Stimulated activated CD8-positive, alpha-beta memory T cell treated with anti-CD3 and anti-CD28 coated beads, Interleukin-12 subunit alpha, Interleukin-12 subunit beta, amount 100 ng/mL, for 1 hour (primary cell): ENCODE results near the gene PPP2R2C.

Experiments used
- DNase-seq: peaks from one replicate; pipeline ENCODE4 v3.0.0-alpha.2; 2020; ENCODE audit warnings: low read depth

PPP2R2C gene

GRCh38 chr4:6467600-6467999 lies 4.8 kb downstream of the PPP2R2C start:
- DNase-seq: no peak

DNA sequence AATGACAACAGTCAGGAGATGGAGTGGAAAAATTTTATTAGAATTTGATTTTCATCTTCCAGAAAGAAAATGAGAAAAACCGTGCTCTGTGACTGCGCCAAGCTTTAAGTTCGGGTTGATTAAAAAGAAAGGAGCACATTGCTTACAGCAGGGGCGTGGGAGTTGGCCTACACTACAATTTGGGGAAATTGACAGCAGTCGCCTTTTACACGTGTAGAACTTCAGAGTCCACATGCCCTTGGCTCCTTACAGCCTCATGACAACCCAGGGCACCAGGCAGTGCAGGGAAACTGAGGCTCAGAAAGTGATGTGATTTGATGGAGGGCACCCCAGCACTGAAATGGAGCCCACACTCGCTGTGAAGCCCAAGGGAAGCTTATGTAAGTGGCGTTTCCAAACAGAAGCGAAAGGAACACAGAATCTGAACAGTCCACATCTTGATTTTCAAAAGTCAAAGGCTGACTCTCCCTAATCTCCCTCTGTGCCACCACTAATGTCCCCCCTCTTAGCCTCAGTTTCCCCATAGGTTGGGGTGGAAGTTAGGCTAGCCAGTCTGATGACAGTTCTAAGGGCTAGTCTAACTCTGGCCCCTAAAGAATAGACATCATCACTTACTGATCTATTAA lies 5.5 kb downstream of the PPP2R2C start:
- no peak for DNase-seq

DNA sequence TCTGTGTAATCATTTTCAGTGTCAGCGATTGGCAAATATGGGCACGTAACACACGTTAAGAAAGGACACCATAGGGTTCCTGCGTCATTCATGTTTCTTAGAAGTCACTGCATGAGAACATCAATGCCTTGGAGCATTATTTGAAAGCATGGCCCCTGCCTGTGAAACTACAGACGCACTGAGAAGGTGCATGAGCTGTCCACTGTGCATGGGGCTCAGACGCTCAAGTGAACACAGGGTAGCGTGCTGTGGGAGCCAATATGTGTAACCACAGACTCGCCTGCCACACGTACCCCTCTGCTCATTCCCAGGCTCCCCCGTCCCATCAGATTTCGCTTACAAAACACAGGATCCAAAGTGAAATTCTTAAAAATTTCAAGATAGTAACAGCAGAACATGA lies 6.5 kb downstream of the PPP2R2C start:
- no peak for DNase-seq

DNA sequence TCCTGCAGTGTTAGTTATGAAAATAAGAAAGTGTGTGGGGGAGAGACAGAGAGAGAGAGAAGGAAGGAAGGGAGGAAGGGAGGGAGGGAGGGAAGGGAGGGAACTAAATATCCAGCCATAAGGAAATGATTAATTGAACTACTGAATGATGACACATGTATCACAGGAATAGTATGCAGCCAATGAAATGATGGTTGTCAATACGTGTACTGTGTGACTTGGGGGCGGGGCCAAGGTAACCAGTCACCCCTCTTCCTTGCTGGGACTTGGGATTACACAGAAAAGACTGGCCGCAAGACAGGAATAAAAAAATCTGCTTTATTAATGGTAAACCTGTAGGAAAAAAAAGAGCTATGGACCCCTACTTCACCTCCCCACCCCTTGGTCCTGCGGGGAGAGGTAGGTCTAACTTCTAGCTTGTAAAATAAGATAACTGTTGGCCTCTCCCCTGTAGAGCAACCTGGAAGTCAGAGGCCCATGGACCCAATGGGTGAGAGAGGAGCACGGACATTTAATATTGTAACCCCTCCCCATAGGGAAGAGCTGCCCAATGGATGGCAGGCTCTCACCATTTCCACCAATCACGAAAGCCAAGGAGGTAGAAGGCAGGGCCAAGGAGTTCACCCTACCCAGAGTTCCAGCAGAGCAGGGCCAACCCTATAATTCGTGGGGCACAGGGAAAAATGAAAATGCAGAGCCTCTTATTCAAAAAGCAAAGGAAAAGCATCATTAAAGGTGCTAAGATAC lies 7.4 kb downstream of the PPP2R2C start:
- no peak for DNase-seq

DNA sequence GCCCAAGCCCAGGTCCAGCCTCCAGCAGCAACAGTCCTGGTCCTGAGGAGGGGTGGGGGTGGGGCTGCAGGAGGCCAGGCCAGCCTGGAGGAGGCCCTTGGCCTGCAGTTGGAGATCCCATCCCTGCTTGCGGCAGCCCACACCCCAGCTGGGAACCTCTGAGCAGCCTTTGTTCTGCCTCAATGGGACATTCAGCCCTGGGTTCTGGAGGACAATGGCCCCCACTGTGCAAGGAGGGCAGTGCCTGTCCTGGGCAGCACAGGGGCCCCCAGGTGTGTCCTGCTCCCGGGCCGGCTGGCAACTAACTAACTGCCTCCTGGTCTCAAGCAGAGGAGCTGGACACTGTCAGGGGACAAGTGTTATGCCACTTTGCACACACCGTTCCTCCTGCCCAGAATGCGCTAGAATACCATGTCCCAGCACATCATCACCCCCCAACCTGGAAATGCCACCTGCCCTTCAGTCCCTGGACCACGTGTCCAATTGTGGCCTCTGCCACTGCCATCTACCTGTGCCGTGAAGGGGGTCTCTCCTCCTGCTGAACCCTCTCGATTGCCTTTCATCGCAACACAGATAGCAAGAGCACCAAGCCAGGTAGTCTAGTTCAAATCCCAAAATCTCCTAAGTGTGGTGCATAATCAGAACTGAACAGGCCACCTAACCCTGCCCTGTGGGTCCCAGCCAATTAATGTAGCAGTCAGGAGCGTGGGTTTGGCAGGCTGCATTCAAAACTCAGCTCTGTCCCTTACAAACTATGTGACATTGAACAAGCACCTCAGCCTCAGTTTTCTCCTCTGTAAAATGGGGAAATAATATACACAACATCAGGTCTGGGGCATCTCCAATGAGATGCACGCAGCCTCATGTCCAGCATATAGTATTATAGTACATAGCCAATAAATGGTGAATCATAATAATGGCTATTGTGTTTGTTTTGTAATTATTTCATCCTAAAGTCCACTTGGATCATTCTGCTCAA lies 8.8 kb downstream of the PPP2R2C start:
- DNase-seq: no peak

- DNase-seq: no peak
Measured at GRCh38 chr4:6461301-6462165, 10.9 kb downstream of the PPP2R2C start.

GRCh38 chr4:6460876-6461275 lies 11.5 kb downstream of the PPP2R2C start:
- no peak for DNase-seq

- DNase-seq: no peak
Measured at GRCh38 chr4:6458528-6458927, 13.9 kb downstream of the PPP2R2C start.

GRCh38 chr4:6456450-6456849 lies 16.0 kb downstream of the PPP2R2C start:
- DNase-seq: no peak

DNA sequence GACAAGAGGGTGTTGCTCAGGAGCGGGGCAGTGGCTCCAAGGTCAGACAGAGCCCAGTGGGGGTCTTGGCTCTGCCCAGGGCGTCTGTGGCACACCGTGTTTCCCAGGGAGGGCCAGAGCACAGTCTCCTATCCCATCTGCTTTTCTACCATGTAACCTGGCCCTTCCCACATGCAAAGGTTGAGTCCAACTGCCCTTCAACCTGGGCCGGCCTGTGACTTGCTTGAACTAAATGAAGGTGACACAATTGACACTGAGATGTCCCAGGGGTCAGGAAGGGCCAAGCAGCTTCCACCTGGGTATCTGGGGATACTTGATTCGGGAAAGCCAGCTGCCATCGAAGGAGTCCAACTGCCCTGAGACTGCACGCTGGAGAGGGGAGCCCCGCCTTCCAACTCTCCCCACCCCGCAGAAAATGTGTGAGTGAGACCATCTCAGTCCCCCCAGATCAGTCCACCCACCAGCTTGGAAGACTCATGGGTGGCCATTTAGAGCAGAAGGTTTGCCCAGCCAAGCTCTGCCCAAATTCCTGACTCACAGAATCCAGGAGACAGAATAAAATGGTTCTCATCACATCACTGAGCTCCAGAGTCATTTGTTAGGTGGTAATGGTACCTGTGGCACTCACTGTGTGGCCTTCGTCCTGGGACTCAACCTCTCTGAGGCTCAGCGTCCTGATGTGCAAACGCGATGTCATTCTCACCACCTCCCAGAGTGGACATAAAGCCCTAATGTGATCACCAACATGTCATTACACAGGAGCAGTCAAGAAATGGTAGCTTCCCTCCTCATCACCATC lies 18.1 kb downstream of the PPP2R2C start:
- DNase-seq: no peak

GRCh38 chr4:6453688-6453990 lies 18.8 kb downstream of the PPP2R2C start:
- no peak for DNase-seq

DNA sequence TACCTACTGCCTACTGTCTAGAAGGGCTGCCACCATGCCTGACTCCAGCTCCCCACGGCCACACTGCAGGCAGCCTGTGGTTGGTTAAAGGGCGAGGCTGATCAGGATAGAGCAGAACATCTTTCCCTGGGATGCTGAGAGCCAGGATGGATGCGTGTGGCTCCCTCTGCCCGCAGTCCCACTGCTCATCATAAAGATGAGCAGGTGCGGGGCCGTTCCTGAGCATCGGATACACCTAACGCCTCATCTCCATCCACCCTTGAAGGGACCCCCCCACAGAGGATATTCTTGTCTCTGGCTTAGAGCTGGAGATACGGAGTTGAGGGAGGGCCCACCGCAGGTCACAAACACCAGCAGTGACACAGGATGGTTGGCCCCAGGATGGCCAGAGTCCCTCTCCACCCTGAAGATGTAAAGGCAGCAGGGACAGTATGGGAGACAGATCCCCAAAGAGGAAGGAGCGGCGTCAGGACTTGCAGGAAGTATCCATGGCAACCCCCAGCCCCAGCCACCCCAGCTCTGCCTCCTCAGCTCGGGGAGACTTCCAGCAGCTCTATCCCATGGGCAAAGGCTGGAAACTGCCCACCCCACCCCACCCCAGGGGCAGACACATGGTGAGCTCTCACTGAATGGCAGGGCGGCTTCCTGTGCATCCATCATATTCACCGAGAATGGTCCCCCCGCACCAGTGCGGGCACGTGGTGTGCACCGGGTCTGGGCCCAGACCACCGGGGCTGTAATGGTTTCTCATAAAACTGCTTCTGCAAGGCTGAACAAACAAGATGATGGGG lies 19.3 kb downstream of the PPP2R2C start:
- no peak for DNase-seq

DNA sequence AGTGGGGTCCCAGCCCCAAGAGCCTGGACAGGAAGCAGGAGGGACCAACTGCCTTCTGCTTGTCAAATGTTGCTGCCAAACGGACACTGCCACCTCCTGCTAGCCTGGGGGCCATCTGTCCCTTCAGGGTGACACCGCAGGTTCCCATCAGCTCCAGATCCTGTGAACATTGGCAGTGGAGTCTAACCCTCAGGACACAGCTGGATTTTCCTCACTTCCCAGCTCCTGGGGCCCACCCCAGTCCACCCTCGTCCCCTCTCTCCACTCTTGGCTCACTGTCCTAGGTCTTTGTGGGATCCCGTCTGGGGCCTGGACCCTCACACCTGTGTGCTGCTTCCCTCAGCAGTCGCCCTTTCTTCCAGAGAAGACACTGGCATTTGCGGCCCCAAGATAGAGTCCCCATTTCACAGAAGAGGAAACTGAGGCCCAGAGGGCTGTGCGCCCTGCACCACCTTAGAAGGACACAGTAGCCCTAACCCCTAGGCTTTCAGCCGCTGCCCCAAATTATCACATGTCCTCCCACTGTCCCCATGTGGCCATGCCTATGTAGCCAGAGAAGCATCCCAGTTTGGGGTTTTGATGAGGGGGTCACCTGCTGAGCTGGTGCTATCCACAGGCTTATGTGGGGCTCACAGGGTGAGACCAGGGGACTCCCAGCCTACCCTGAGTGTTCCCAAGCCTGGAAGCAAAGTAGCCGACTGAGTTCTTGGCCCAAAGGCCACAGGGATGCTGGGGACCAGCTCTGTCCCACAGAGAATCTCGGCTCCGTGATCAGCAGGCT lies 20.1 kb downstream of the PPP2R2C start:
- no peak for DNase-seq

- no peak for DNase-seq
Measured at GRCh38 chr4:6451309-6451708, 21.1 kb downstream of the PPP2R2C start.

DNA sequence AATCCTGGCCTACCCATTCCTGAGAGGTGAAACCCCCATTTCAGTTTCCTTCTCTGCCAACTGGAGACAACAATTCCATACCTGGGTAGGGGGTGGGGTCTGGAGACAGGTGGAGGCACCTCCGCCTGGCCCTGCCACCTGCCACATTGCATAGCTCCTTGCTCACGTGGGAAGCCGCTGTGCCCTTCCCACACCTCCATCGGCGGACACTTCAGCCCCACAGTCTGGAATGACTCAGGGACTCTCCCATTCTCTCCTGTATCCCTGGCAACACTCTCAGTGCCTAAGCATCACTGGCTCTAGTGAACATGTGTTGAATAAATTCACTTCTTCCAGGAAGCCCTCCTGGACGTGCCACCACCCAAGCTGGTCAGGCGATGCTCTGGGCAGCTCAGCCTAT lies 21.7 kb downstream of the PPP2R2C start:
- DNase-seq: no peak

GRCh38 chr4:6449746-6450369 lies 22.6 kb downstream of the PPP2R2C start:
- no peak for DNase-seq

GRCh38 chr4:6449335-6449734 lies 23.1 kb downstream of the PPP2R2C start:
- DNase-seq: no peak

DNA sequence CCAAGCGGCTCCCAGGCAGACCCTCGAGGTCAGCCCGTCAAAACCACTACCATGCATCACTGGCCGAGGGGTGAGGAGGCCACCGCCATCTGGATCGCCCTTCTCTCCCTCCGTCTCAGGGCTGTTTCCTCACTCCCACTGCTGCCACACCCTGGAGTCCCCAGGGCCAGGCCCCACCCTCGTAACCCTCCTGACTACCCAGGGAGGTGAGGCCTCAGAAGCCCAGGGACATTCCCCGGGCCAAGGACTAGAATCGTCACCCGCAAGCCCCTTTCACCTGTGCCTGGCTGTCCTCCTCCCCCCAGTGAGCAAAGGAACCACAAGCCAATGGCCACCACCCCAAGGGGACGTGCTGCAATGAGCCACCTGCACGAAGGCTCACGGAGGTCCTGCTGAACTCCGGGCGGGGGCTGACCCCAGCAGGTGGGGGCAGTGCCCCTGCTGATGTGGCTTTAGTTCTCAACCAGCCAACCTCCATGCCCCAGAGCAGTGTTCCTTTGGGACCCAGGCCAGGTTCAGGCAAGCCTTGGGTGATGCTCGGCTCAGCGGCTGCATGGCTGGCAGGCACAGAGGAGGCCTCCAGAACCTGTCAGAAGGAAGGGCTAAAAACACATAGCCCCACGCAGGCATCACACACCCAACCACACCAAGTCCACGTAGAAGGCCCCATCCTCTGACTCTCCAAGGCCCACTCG lies 23.8 kb downstream of the PPP2R2C start:
- no peak for DNase-seq
